Transverse colon (tissue), 4 donors: ENCODE data around the gene IRX4.

ENCODE experiments used
- POLR2AphosphoS5 ChIP-seq, 3 donors: sonication (generic); formaldehyde crosslinking; IDR thresholded peaks; one replicate each; pipeline ENCODE4 v1.6.1; 2016; ENCODE audit warnings: antibody characterized with exemption in 3 of 3
- TF ChIP-seq, protein P1 (sequence below), 5 experiments: fragments of 200-600 bp in 3 of 5; fragments of 450-650 bp in 2 of 5; sonication (generic) in 3 of 5; IDR thresholded peaks; 1 replicate in 2 of 5; 2 replicates in 3 of 5; pipeline ENCODE4 v1.5.1; 2016 to 2017; ENCODE audit warnings: antibody characterized with exemption in 5 of 5, inconsistent platforms in 3 of 5, mild to moderate bottlenecking in 2 of 5, moderate library complexity in 1 of 5

DNA sequence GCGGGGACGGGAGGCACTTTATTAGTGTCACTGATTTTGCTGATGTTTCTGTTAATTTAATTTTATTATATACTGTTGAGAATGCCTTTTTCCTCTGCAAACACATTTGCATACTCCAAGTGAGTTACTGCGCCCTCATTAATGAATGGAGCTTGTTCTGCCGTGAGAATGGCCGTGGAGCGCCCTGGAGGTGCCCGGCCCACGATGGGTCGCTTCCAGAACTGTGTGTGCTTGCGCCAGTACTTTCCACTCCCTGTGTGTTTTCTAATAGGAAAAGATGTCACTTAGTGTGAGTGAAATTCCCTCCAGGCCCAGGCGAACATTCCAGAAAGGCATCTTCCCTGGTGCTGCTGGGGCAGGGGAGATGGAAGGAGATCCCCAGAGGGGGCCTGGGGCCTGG is 51.5 kb downstream of the IRX4 start:
- TF ChIP-seq, protein P1, sequence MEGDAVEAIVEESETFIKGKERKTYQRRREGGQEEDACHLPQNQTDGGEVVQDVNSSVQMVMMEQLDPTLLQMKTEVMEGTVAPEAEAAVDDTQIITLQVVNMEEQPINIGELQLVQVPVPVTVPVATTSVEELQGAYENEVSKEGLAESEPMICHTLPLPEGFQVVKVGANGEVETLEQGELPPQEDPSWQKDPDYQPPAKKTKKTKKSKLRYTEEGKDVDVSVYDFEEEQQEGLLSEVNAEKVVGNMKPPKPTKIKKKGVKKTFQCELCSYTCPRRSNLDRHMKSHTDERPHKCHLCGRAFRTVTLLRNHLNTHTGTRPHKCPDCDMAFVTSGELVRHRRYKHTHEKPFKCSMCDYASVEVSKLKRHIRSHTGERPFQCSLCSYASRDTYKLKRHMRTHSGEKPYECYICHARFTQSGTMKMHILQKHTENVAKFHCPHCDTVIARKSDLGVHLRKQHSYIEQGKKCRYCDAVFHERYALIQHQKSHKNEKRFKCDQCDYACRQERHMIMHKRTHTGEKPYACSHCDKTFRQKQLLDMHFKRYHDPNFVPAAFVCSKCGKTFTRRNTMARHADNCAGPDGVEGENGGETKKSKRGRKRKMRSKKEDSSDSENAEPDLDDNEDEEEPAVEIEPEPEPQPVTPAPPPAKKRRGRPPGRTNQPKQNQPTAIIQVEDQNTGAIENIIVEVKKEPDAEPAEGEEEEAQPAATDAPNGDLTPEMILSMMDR (IDR thresholded peaks at IDR 0.05) = no peak
- TF ChIP-seq POLR2AphosphoS5 (IDR thresholded peaks at IDR 0.05) = no peak
